ENCODE measurements around the gene INSR.

GRCh38 chr19:7216373-7216902, 77.8 kb downstream of the INSR start:
- TF ChIP-seq POLR2AphosphoS5 (IDR thresholded peaks at IDR 0.05; ENCODE audit: low read depth) (no peak), GABPA (IDR thresholded peaks at IDR 0.05; ENCODE audit: low read depth) (no peak), SPI1 (IDR thresholded peaks at IDR 0.05; ENCODE audit: borderline replicate concordance, low read depth) (no peak)
- TF ChIP-seq, protein P1, sequence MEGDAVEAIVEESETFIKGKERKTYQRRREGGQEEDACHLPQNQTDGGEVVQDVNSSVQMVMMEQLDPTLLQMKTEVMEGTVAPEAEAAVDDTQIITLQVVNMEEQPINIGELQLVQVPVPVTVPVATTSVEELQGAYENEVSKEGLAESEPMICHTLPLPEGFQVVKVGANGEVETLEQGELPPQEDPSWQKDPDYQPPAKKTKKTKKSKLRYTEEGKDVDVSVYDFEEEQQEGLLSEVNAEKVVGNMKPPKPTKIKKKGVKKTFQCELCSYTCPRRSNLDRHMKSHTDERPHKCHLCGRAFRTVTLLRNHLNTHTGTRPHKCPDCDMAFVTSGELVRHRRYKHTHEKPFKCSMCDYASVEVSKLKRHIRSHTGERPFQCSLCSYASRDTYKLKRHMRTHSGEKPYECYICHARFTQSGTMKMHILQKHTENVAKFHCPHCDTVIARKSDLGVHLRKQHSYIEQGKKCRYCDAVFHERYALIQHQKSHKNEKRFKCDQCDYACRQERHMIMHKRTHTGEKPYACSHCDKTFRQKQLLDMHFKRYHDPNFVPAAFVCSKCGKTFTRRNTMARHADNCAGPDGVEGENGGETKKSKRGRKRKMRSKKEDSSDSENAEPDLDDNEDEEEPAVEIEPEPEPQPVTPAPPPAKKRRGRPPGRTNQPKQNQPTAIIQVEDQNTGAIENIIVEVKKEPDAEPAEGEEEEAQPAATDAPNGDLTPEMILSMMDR (IDR thresholded peaks at IDR 0.05; ENCODE audit: insufficient read depth, low read length), result no peak
- TF ChIP-seq, protein P2, sequence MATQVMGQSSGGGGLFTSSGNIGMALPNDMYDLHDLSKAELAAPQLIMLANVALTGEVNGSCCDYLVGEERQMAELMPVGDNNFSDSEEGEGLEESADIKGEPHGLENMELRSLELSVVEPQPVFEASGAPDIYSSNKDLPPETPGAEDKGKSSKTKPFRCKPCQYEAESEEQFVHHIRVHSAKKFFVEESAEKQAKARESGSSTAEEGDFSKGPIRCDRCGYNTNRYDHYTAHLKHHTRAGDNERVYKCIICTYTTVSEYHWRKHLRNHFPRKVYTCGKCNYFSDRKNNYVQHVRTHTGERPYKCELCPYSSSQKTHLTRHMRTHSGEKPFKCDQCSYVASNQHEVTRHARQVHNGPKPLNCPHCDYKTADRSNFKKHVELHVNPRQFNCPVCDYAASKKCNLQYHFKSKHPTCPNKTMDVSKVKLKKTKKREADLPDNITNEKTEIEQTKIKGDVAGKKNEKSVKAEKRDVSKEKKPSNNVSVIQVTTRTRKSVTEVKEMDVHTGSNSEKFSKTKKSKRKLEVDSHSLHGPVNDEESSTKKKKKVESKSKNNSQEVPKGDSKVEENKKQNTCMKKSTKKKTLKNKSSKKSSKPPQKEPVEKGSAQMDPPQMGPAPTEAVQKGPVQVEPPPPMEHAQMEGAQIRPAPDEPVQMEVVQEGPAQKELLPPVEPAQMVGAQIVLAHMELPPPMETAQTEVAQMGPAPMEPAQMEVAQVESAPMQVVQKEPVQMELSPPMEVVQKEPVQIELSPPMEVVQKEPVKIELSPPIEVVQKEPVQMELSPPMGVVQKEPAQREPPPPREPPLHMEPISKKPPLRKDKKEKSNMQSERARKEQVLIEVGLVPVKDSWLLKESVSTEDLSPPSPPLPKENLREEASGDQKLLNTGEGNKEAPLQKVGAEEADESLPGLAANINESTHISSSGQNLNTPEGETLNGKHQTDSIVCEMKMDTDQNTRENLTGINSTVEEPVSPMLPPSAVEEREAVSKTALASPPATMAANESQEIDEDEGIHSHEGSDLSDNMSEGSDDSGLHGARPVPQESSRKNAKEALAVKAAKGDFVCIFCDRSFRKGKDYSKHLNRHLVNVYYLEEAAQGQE (IDR thresholded peaks at IDR 0.05; ENCODE audit: insufficient replicate concordance, low read depth), result no peak
